Measurements from ENCODE around the gene GALNT18.

- TF ChIP-seq CTCF (IDR thresholded peaks at IDR 0.05) (no peak), POLR2A (IDR thresholded peaks at IDR 0.05) (no peak)
Observed at GRCh38 chr11:11608783-11609232, 13.0 kb downstream of the GALNT18 start.

Measured in body of pancreas (tissue), 4 donors.